Osteoblast (primary cell): ENCODE results near the gene LEMD3. TPM values are rescaled to one million over a fixed set of nuclear protein-coding genes. Genes with fewer than 3 reads are reported as not detected.

Experiments
- DNase-seq: peaks from one replicate; pipeline ENCODE4 v3.0.0; 2011; ENCODE audit warnings: low spot score, mixed read lengths; ENCODE audit not compliant: insufficient read length; ENCODE audit errors: missing footprints
- H2AFZ ChIP-seq: 2 replicates; pipeline ENCODE4 v1.6.0; 2011; ENCODE audit warnings: mild to moderate bottlenecking, low read length
- H3K27ac ChIP-seq: 2 replicates; pipeline ENCODE4 v1.5.1; 2011; ENCODE audit warnings: mild to moderate bottlenecking, low read depth, low read length, moderate library complexity
- H3K27me3 ChIP-seq: 2 replicates; pipeline ENCODE4 v1.6.0; 2012; ENCODE audit warnings: mild to moderate bottlenecking, control low read depth, inconsistent platforms, low read length, moderate library complexity; ENCODE audit not compliant: insufficient read depth
- H3K36me3 ChIP-seq: 2 replicates; pipeline ENCODE4 v1.5.1; 2011; ENCODE audit warnings: mild to moderate bottlenecking, low read length, control low read depth, moderate library complexity; ENCODE audit not compliant: insufficient read depth
- H3K4me1 ChIP-seq: 2 replicates; pipeline ENCODE4 v1.5.1; 2011; ENCODE audit warnings: mild to moderate bottlenecking, low read length, control low read depth, moderate library complexity; ENCODE audit not compliant: insufficient read depth
- H3K4me2 ChIP-seq: 2 replicates; pipeline ENCODE4 v1.6.0; 2011; ENCODE audit warnings: mild to moderate bottlenecking, low read length; ENCODE audit not compliant: insufficient read depth
- H3K4me3 ChIP-seq: fragments of 200-600 bp; sonication (generic); 3 replicates; pipeline ENCODE4 v1.5.1; 2012; ENCODE audit warnings: mild to moderate bottlenecking, low read length, inconsistent platforms; ENCODE audit not compliant: insufficient read depth
- H3K79me2 ChIP-seq: 2 replicates; pipeline ENCODE4 v1.6.0; 2012; ENCODE audit warnings: mild to moderate bottlenecking, low read length, control low read depth, inconsistent platforms; ENCODE audit not compliant: insufficient read depth
- H3K9me3 ChIP-seq: 2 replicates; pipeline ENCODE4 v1.5.1; 2011; ENCODE audit warnings: low read depth, low read length, control low read depth
- H4K20me1 ChIP-seq: 2 replicates; pipeline ENCODE4 v1.6.0; 2012; ENCODE audit warnings: mild to moderate bottlenecking, low read length, control low read depth; ENCODE audit not compliant: insufficient read depth
- CTCF ChIP-seq: IDR thresholded peaks from 2 replicates; pipeline ENCODE4 v1.5.1; 2011; ENCODE audit warnings: mild to moderate bottlenecking, low read depth, low read length, moderate library complexity; ENCODE audit errors: extremely low read depth
- total RNA-seq: library from RNA; depleted of rRNA; stranded (reverse); fragments of >200 nt; gene quantifications from 2 replicates; pipeline ENCODE4 v1.2.3, GENCODE V29; 2012

The LEMD3 gene
- total RNA-seq, 1 donor, result 27.5 TPM

GRCh38 chr12:65147312-65147905 lies 22.0 kb upstream of the LEMD3 start:
- H3K36me3 ChIP-seq, result no peaks in the 10 kb centered on the region
- H3K4me3 ChIP-seq, result no peak overlapping the region
- no peak for DNase-seq
- H3K27me3 ChIP-seq, result peaks cover 49% of the 10 kb centered on the region
- no peak overlapping the region for H2AFZ ChIP-seq
- no peaks in the 10 kb centered on the region for H4K20me1 ChIP-seq
- H3K9me3 ChIP-seq, result no peaks in the 10 kb centered on the region
- H3K79me2 ChIP-seq, result no peaks in the 10 kb centered on the region
- no peak overlapping the region for H3K4me2 ChIP-seq
- TF ChIP-seq CTCF, result no peak
- no peaks in the 10 kb centered on the region for H3K4me1 ChIP-seq
- H3K27ac ChIP-seq, result no peak overlapping the region

GRCh38 chr12:65152012-65152411 lies 17.4 kb upstream of the LEMD3 start:
- Histone ChIP-seq H3K4me1 (peaks cover 4% of the 10 kb centered on the region), H3K27ac (no peak overlapping the region), H4K20me1 (no peaks in the 10 kb centered on the region), H3K4me2 (no peak overlapping the region), H3K27me3 (peaks cover 20% of the 10 kb centered on the region), H3K9me3 (no peaks in the 10 kb centered on the region), H3K79me2 (no peaks in the 10 kb centered on the region), H3K4me3 (no peak overlapping the region), H3K36me3 (no peaks in the 10 kb centered on the region), H2AFZ (no peak overlapping the region)
- TF ChIP-seq CTCF, result no peak
- DNase-seq, result no peak

GRCh38 chr12:65152596-65152995 lies 16.8 kb upstream of the LEMD3 start:
- DNase-seq, result no peak
- TF ChIP-seq CTCF, result no peak

GRCh38 chr12:65155784-65156183 lies 13.6 kb upstream of the LEMD3 start:
- Histone ChIP-seq H3K27me3 (peaks cover 16% of the 10 kb centered on the region), H3K36me3 (no peaks in the 10 kb centered on the region), H3K79me2 (no peaks in the 10 kb centered on the region), H3K27ac (no peak overlapping the region), H3K9me3 (no peaks in the 10 kb centered on the region), H4K20me1 (no peaks in the 10 kb centered on the region), H2AFZ (peak overlapping the region; percentile 82), H3K4me2 (no peak overlapping the region), H3K4me1 (peaks cover 4% of the 10 kb centered on the region), H3K4me3 (no peak overlapping the region)
- no peak for DNase-seq
- no peak for TF ChIP-seq CTCF

More at GRCh38 chr12:65152596-65152995, 16.8 kb upstream of the LEMD3 start:
- Histone ChIP-seq H3K27ac (no peak overlapping the region), H3K4me2 (no peak overlapping the region), H3K36me3 (no peaks in the 10 kb centered on the region), H2AFZ (no peak overlapping the region), H4K20me1 (no peaks in the 10 kb centered on the region), H3K27me3 (peaks cover 14% of the 10 kb centered on the region), H3K9me3 (no peaks in the 10 kb centered on the region), H3K4me3 (no peak overlapping the region), H3K4me1 (peaks cover 4% of the 10 kb centered on the region), H3K79me2 (no peaks in the 10 kb centered on the region)
